Mucosa of descending colon (tissue), 3 donors: ENCODE measurements around the gene SNAPC2. TPM values are rescaled to one million over a fixed set of nuclear protein-coding genes. Genes with fewer than 3 reads are reported as not detected.
A peak's percentile ranks its signal among the peaks of the same experiment; 100 is the strongest.

ENCODE experiments used
- ATAC-seq: fragments of 200-7000 bp; cut with Tn5 transposase; one replicate; pipeline ENCODE4 v1.9.1; 2020; ENCODE audit warnings: mild to moderate bottlenecking, moderate library complexity
- DNase-seq, 3 donors: peaks; one replicate each; pipeline ENCODE4 v3.0.0-alpha.2; 2020
- H3K36me3 ChIP-seq: fragments of 200-600 bp; one replicate; pipeline ENCODE4 v1.8.0; 2021; ENCODE audit warnings: low read depth, mild to moderate bottlenecking
- H3K4me1 ChIP-seq: fragments of 200-600 bp; one replicate; pipeline ENCODE4 v1.8.0; 2021; ENCODE audit warnings: low read depth, mild to moderate bottlenecking
- H3K4me3 ChIP-seq: fragments of 200-600 bp; one replicate; pipeline ENCODE4 v1.8.0; 2021; ENCODE audit warnings: mild to moderate bottlenecking
- H3K9me3 ChIP-seq: fragments of 200-600 bp; one replicate; pipeline ENCODE4 v1.8.0; 2021; ENCODE audit warnings: mild to moderate bottlenecking
- intact Hi-C, 2 donors: fragments of 100-400 bp; cut with DNase I in 1 of 2; cut with micrococcal nuclease in 1 of 2; formaldehyde crosslinking; loops; one replicate each; pipeline versions ENCODE4 v1.11.0 to v1.11.1; 2022; cut with DNase I, micrococcal nuclease
- total RNA-seq, 3 donors: library from RNA; stranded (reverse); fragmentation: NEBNext Ultra II Directional in 2 of 3; extraction: Animal tissue kit (Norgen Biotek cat#: 25700) in 2 of 3; gene quantifications; one replicate each; pipeline versions ENCODE4 v1.2.1 to v1.2.4, GENCODE V29; 2021 to 2023
- TF ChIP-seq, protein P1 (sequence below): fragments of 200-600 bp; IDR thresholded peaks from one replicate; pipeline ENCODE4 v1.8.0; 2022; ENCODE audit warnings: antibody characterized with exemption, mild to moderate bottlenecking
- donor health status: DM: no; HTN: no; CAD: no; lungs with moderate emphysema.
- donor health status: DM: no; HTN: no; CAD: no.
- donor health status: DM: no; HTN: yes; CAD: no.

Gene SNAPC2
- total RNA-seq, 3 donors from 2014 or later, result 10.7 to 22.1 (median 14.7) TPM

DNA sequence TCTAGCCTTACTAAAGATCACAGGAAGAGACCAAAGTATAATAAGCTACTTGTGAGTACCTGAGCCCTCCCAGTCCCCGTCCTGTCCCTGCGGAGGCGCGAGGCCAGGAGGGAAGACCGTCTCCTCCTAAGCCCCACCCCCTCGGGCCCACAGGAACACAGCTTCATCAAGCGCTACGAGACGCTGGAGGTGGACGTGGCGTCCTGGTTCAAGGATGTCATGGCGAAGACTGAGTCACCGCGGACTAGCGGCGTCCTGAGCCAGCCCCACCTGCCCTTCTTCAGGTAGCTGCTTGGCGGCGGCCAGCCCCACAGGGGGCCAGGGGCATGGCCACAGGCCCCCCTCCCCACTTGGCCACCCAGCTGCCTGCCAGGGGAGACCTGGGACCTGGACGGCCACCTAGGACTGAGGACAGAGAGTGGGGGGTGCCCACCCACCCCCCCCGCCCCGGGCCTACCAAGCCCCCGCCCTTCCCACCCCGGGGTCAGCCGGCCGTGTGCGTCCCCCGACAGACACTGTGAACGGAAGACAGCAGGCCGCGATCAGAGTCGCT is 7.9 kb upstream of the SNAPC2 start:
- no peak for ATAC-seq
- Histone ChIP-seq H3K4me3 (no peak overlapping the region), H3K36me3 (peaks cover 20% of the 10 kb centered on the region), H3K9me3 (no peaks in the 10 kb centered on the region), H3K4me1 (peaks cover 15% of the 10 kb centered on the region)
- intact Hi-C loops, result no loop called here
- peak in 2 of 3 donors; percentile 31 to 50 for DNase-seq
- TF ChIP-seq, protein P1, sequence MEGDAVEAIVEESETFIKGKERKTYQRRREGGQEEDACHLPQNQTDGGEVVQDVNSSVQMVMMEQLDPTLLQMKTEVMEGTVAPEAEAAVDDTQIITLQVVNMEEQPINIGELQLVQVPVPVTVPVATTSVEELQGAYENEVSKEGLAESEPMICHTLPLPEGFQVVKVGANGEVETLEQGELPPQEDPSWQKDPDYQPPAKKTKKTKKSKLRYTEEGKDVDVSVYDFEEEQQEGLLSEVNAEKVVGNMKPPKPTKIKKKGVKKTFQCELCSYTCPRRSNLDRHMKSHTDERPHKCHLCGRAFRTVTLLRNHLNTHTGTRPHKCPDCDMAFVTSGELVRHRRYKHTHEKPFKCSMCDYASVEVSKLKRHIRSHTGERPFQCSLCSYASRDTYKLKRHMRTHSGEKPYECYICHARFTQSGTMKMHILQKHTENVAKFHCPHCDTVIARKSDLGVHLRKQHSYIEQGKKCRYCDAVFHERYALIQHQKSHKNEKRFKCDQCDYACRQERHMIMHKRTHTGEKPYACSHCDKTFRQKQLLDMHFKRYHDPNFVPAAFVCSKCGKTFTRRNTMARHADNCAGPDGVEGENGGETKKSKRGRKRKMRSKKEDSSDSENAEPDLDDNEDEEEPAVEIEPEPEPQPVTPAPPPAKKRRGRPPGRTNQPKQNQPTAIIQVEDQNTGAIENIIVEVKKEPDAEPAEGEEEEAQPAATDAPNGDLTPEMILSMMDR, result no peak

- peaks cover 20% of the 10 kb centered on the region for H3K36me3 ChIP-seq
- ATAC-seq, result no peak
These were observed 7.2 kb upstream of the SNAPC2 start for GRCh38 chr19:7912697-7913564.

DNA sequence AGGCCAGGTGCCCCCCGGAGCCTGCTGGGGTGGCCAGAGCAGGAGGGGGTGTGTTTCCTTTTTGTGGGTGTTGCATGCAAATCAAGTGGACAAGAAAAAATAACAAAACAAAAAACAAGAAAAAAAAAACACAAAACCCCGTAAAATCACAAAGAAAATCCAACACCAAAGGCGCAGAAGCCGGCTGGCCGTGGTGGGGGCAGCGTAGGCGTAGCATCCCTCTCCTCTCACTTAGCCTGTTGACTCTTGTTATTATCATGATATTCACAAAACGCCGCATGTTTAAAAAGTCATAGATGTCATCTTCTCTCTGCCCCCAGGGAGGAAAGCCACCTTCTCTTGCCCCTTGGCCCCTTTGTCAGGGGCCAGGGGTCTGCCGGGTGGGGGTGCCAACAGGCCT is 6.5 kb upstream of the SNAPC2 start:
- intact Hi-C loops, result no loop called here
- Histone ChIP-seq H3K9me3 (no peaks in the 10 kb centered on the region), H3K36me3 (peaks cover 20% of the 10 kb centered on the region), H3K4me1 (peaks cover 28% of the 10 kb centered on the region), H3K4me3 (no peak overlapping the region)
- TF ChIP-seq, protein P1, result no peak
- ATAC-seq (no peak), DNase-seq (no peak)

More at GRCh38 chr19:7912697-7913564, 7.2 kb upstream of the SNAPC2 start:
- no peak overlapping the region for H3K4me3 ChIP-seq
- intact Hi-C loops, result no loop called here
- no peaks in the 10 kb centered on the region for H3K9me3 ChIP-seq
- H3K4me1 ChIP-seq, result peaks cover 22% of the 10 kb centered on the region
- peak in 1 of 3 donors; percentile 30 for DNase-seq
- TF ChIP-seq, protein P1, result no peak

GRCh38 chr19:7914099-7914498 is 6.0 kb upstream of the SNAPC2 start:
- intact Hi-C loops, result no loop called here
- ATAC-seq, result no peak

DNA sequence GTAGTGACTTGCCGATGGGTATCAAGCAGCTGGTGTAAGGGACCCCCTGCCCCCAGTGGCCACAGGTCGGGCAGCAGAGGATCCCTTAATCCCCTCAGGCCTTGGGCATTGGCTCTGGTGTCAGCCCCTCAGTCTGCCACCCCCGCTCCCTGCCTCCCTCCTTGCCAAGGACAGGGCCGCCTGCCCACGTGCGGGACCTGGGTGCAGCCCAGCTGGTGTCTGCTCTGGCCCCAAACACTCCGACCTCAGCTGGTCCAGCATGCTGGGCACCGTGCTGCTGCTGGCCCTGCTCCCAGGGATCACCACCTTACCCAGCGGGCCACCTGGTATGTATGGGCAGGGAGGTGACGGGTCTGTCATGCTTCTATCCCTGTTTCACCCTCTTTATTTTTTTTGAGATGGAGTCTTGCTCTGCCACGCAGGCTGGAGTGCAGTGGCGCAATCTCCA is 5.5 kb upstream of the SNAPC2 start, which contains the start of gene TGFBR3L:
TSS of gene TGFBR3L (plus strand) at position 233 of the 448 bp plus-strand sequence.
- no peaks in the 10 kb centered on the region for H3K9me3 ChIP-seq
- no peak within 1 kb of the TSS for H3K4me3 ChIP-seq
- ATAC-seq, result no peak
- peaks cover 20% of the 10 kb centered on the region for H3K36me3 ChIP-seq
- DNase-seq, result peak in 1 of 3 donors; percentile 25
- intact Hi-C loops, result no loop called here
- peaks cover 38% of the 10 kb centered on the region for H3K4me1 ChIP-seq
- TF ChIP-seq, protein P1, result no peak

More at GRCh38 chr19:7914099-7914498, 6.0 kb upstream of the SNAPC2 start:
- peaks cover 32% of the 10 kb centered on the region for H3K4me1 ChIP-seq
- peaks cover 20% of the 10 kb centered on the region for H3K36me3 ChIP-seq
- TF ChIP-seq, protein P1, result no peak
- DNase-seq, result peak in 1 of 3 donors; percentile 23
- no peak overlapping the region for H3K4me3 ChIP-seq
- no peaks in the 10 kb centered on the region for H3K9me3 ChIP-seq
